Panc1 (cell line): Measurements from ENCODE around the gene NOX5.

Experiments
- POLR2AphosphoS5 ChIP-seq: IDR thresholded peaks from 2 replicates; pipeline ENCODE4 v1.6.1; 2012; ENCODE audit warnings: mild to moderate bottlenecking, low read depth, low read length, moderate library complexity
- REST ChIP-seq, 2 experiments: IDR thresholded peaks; 2 replicates each; pipeline ENCODE4 v1.6.1; 2011 to 2012; ENCODE audit warnings: low read depth in 2 of 2, control low read depth in 1 of 2, low read length in 1 of 2, mild to moderate bottlenecking in 1 of 2, moderate library complexity in 1 of 2; ENCODE audit not compliant: insufficient read depth in 1 of 2
- TF ChIP-seq, protein P1 (sequence below): fragments of 450-650 bp; IDR thresholded peaks from 2 replicates; pipeline ENCODE4 v1.5.1; 2017; ENCODE audit warnings: mild to moderate bottlenecking

GRCh38 chr15:69095274-69095673 is 80.8 kb downstream of the NOX5 start:
- TF ChIP-seq, protein P1, sequence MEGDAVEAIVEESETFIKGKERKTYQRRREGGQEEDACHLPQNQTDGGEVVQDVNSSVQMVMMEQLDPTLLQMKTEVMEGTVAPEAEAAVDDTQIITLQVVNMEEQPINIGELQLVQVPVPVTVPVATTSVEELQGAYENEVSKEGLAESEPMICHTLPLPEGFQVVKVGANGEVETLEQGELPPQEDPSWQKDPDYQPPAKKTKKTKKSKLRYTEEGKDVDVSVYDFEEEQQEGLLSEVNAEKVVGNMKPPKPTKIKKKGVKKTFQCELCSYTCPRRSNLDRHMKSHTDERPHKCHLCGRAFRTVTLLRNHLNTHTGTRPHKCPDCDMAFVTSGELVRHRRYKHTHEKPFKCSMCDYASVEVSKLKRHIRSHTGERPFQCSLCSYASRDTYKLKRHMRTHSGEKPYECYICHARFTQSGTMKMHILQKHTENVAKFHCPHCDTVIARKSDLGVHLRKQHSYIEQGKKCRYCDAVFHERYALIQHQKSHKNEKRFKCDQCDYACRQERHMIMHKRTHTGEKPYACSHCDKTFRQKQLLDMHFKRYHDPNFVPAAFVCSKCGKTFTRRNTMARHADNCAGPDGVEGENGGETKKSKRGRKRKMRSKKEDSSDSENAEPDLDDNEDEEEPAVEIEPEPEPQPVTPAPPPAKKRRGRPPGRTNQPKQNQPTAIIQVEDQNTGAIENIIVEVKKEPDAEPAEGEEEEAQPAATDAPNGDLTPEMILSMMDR: no peak
- TF ChIP-seq POLR2AphosphoS5 (no peak), REST (IDR thresholded peaks at IDR 0.05; ENCODE audit: insufficient read depth in 1 of 2, low read depth in 2 of 2, low read length in 1 of 2) (no peak)
